OCI-M2 (cell line): ENCODE measurements around the gene ZDHHC1.

Experiments
- DNase-seq: peaks from one replicate; lab custom pipeline; 2025; ENCODE audit not compliant: unreplicated experiment; lab: John Stamatoyannopoulos, UW

ZDHHC1 gene

GRCh38 chr16:67413978-67414911, 2.0 kb downstream of the ZDHHC1 start:
- DNase-seq = no peak

GRCh38 chr16:67412294-67412693, 4.0 kb downstream of the ZDHHC1 start:
- DNase-seq = no peak

- DNase-seq = no peak
These were observed 4.9 kb downstream of the ZDHHC1 start for GRCh38 chr16:67411339-67411738.

DNA sequence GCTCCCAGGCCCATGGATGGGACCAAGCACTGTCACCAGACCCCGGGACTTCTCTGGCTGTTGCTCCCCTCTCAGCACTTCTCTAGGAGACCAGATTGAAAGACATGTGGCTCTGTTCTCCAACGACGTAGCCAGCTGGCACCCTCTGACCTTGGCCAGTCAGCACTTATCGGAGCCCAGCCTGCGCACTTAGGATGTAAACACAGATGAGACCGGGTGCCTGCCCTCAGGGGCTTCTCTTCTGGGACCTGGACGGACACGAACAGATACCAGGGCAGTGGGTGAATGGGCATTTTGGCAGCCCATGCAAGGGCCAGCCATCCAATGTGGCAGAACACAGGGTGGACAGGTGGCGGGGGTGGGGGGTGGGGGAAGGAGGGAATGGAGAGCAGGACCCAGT, 6.6 kb downstream of the ZDHHC1 start:
- no peak for DNase-seq

- no peak for DNase-seq
These were observed 8.4 kb downstream of the ZDHHC1 start for GRCh38 chr16:67407788-67408452.

GRCh38 chr16:67407176-67407787, 9.0 kb downstream of the ZDHHC1 start:
- no peak for DNase-seq

- no peak for DNase-seq
These were observed 9.9 kb downstream of the ZDHHC1 start for GRCh38 chr16:67406111-67406971.

GRCh38 chr16:67405336-67405735, 10.9 kb downstream of the ZDHHC1 start:
- DNase-seq = no peak

DNA sequence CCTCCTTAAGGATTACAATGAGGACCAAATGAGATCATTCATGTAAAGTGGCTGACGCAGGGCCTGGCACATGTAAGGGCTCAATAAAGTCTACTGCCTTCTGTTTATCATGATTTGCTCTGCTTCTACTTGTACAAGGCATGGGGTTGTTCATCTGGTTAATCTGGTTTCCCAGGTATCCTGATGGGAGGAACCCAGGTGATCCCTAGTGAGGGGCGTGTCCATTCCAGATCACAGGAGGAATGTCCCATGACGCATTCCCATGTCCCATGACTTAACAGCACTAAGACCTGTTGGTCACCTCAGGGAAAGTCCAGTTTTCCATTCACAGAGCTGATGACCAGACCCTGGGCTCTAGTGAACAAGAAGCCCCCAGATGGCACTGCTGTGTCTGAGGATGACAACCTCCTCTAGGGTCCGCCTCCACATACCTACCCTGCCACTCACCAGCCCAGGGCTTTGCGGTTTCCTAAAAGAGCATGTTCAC, 11.5 kb downstream of the ZDHHC1 start:
- no peak for DNase-seq

- no peak for DNase-seq
These were observed 12.2 kb downstream of the ZDHHC1 start for GRCh38 chr16:67403976-67404555.

- no peak for DNase-seq
These were observed 15.4 kb downstream of the ZDHHC1 start for GRCh38 chr16:67400901-67401300.

DNA sequence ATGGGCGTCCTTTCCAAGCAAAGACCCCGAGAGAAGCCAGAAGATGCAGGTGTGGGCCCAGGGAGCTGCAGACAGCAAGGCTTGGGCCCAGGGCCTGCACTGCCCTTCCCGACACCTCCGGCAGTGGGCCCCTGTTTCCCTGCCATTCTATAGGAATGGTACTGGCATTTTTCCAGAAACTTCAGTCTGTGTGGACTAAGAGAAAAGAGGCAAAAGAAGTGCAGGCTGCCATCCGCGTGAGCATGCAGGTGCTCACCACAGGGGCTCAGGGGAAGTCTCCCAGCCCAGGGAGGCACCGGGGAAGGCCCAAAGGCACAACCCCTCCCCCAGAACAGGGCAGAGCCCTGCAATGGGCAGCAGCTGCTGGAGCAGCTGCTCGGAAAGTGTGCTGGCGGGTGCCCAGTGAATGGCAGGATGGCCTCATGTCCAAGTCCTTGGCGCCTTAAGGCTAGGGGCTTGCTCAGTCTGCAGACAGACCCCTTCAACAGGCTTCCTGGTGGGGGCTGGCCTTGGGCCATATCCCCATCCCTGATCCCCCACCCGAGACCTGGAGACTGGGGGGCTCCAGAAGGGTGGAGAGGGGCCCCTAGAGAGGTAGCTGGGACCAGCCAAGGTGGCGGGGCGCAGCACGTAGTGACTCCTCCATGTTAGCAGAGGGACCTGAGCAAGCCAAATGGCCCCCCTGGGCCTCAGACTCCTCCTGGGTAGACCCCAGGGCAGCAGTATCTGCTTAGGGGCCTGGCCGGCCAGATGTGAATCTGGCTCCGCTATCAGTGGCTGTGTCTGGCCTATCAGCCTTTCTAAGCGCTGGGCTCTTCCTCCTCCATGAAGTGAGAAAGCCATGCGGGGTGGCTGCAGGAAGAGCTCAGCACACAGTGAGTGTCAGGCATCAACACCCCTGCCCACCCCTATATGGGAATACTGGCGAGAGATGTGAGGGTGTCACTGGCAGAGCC, 16.2 kb downstream of the ZDHHC1 start:
- DNase-seq = no peak

DNA sequence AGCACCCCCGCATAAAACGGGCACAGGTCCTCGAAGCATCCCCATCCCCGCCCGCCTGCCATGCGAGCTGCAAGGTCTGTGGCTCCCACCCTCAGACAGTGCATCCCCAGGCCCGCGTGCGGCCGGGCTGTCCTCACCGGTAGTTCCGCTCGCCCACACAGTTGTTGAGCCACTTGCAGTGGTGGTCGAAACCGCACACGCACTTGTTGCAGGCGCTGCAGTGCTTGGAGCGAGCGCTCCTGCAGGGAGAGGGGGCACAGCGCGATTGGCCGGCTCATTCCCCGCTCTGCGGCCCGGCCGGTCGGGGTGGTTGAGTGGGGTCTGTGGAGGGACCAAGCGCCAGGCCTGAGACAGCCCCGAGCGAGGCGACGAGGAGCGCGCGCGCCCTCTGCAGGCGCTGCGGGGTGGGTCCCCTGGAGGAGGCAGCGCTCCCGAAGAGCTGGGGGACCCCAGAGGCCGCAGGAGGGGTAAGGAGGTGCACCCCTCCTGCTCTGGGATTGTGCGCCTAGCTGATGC, 17.0 kb downstream of the ZDHHC1 start:
- no peak for DNase-seq

- DNase-seq = no peak
These were observed 17.6 kb downstream of the ZDHHC1 start for GRCh38 chr16:67398546-67399217.

- no peak for DNase-seq
These were observed 18.3 kb downstream of the ZDHHC1 start for GRCh38 chr16:67397812-67398545.

- no peak for DNase-seq
These were observed 19.1 kb downstream of the ZDHHC1 start for GRCh38 chr16:67397036-67397801.
